Stimulated activated CD8-positive, alpha-beta memory T cell treated with anti-CD3 and anti-CD28 coated beads, Interleukin-4, amount 100 ng/mL, for 24 hours (primary cell): ENCODE data around the gene RSKR.
"Not testable (repeated sequence)": the region's sequence is repeated elsewhere in the genome, so short reads cannot be mapped to it uniquely, and the experiment has no call there.

ENCODE experiments used
- DNase-seq: peaks from one replicate; pipeline ENCODE4 v3.0.0-alpha.2; 2020; ENCODE audit warnings: low read depth

Gene RSKR

DNA sequence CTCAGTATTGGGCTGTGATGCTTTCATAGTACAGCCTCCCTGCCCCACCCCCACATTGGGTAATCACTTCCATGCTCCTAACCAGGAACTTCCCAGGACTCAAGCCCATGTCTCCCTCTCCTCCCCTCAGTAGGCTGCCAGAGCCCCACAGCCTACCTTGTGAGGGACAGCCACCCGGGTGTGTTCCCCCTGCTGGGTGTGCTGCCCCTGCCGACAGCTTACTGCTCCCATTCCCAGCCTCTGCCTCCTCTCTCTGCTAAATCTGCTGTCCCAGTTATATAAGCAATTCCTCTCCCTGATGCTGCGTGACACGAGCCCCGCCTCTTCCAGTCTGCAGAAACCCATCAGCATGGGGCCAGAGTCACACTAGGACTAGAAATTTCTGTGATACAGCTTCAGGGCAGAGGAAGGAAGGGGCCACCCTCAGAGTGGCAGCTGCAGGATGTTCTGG, at the start of gene RSKR:
Gene RSKR (minus strand): TSS at position 255 of the 451 bp plus-strand sequence. CDS start 24 bp downstream, at position 231.
- DNase-seq: no peak

DNA sequence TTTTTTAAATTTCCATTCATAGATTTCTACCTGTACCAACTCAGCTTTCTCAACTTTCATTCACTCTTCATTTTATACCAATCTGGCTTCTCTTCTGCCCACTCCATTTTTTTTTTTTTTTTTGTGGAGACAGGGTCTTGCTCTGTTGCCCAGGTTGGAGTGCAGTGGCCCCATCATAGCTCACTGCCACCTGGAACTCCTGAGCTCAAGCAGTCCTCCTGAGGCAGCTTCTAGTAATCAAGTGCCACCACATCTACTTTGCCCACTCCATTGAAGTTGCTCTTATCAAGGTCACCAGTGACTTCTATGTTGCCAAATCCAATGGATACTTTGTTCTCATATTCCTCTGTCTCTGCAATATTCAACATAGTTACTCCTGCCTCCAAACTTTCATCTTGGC, 49.7 kb upstream of the RSKR start:
- no peak for DNase-seq

DNA sequence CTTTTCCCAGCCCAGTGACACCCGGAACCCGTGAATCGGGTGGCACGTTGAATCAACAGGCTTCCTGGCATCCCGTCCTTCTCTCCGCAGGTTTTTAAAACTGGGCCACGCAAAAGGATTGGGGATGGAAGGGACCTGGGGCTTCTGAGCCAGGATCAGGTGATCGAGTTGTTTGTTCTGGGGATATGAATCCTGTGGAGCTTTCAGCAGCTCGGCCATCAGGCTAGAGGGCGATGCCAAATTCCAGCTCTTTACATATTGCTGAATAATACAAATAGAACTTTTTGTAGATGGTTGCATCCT, 48.5 kb upstream of the RSKR start:
- DNase-seq: no peak

- peak; percentile 93 for DNase-seq
Measured at GRCh38 chr17:28661635-28662526, 47.9 kb upstream of the RSKR start, which contains the start of the genes SDF2 and SUPT6H. SDF2 (minus strand) TSS chr17:28661906; CDS start chr17:28661876, 30 bp downstream. SUPT6H (plus strand) TSS chr17:28662205; CDS start chr17:28673402, 11,197 bp downstream.

DNA sequence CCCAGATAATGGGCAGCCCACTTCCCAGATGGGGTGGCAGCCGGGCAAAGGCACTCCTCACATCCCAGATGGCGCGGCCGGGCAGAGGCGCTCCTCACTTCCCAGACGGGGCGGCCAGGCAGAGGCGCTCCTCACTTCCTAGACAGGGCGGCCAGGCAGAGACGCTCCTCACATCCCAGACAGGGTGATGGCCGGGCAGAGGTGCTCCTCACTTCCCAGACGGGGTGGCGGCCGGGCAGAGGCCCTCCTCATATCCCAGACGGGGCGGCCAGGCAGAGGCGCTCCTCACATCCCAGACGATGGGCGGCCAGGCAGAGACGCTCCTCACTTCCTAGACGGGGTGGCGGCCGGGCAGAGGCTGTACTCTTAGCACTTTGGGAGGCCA, 45.5 kb upstream of the RSKR start:
- DNase-seq: not testable (repeated sequence)

DNA sequence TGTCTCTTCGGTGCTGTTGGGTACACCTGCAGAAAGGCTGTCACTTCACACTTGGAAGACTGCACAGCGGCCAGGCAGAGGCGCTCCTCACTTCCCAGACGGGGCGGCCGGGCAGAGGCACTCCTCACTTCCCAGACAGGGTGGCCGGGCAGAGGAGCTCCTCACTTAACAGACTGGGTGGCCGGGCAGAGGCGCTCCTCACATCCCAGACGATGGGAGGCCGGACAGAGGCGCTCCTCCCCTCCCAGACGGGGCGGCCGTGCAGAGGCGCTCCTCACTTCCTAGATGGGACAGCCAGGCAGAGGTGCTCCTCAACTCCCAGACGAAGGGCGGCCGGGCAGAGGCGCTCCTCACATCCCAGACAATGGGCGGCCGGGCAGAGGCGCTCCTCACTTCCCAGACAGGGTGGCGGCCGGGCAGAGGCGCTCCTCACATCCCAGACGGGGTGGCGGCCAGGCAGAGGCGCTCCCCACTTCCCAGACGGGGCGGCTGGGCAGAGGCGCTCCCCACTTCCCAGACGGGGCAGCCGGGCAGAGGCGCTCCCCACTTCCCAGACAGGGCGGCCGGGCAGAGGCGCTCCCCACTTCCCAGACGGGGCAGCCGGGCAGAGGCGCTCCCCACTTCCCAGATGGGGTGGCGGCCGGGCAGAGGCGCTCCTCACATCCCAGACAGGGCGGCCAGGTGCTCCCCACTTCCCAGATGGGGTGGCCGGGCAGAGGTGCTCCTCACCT, 44.9 kb upstream of the RSKR start:
- DNase-seq: not testable (repeated sequence)

- not testable (repeated sequence) for DNase-seq
Measured at GRCh38 chr17:28658342-28658741, 44.4 kb upstream of the RSKR start.

GRCh38 chr17:28657756-28658155, 43.8 kb upstream of the RSKR start:
- no peak for DNase-seq

DNA sequence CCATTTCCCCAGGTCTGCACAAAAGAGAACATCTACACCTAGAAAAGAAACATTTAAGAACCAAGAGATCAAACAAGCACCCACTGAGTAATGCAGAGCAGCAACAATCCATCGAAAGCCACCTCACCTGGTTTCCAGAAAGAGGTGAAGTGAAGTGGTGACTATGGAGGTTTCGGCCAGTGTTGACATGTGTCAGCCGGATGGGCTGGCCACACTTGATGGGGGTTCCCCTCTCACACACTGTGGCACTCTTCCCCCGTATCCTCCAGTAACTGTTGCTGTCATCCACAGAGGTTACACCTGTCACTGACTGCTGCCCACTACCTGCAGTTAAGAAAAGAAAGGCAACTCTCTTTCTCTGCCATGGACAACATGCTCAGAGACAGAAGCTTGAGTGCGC, 41.2 kb upstream of the RSKR start:
- no peak for DNase-seq

- DNase-seq: no peak
Measured at GRCh38 chr17:28648698-28649097, 34.7 kb upstream of the RSKR start.

DNA sequence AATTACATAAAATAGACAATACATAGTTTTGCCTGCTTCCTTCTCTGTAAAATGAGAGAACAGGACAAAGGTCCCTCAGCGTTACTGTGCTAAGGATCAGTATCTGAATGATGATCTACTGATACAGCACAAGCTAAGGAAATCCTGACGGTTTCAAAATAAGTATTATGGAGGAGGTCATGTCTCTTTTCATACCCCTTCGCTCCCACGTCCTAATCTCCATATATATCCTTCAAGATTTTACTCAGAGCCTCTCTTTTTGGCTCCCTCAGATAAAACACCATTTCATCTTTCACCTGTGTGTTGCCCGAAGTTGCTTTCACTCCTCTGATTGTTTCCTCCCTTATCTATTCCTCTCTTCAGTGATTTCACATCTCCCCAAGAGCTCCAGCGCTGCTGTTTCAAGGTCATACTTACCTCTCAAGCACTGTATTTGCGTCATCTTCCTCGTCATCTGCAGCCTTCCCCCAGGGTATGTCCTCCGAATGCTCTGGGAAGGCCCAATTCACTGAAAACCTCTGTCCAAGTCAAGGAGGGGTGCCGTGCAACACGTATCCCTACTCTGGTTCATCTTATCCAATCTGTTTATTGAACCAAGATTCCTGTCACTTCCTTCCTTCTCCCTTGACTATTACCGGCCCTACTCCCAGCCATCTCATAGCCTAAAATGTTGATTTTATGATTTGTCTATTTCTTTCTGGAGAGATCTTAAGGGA, 32.2 kb upstream of the RSKR start:
- DNase-seq: no peak

GRCh38 chr17:28645576-28645939, 31.6 kb upstream of the RSKR start:
- DNase-seq: no peak

- DNase-seq: peak; percentile 94
Measured at GRCh38 chr17:28644787-28645575, 31.0 kb upstream of the RSKR start, which contains the start of gene BLTP2. BLTP2 (minus strand) TSS chr17:28645158; CDS start chr17:28645056, 102 bp downstream.

DNA sequence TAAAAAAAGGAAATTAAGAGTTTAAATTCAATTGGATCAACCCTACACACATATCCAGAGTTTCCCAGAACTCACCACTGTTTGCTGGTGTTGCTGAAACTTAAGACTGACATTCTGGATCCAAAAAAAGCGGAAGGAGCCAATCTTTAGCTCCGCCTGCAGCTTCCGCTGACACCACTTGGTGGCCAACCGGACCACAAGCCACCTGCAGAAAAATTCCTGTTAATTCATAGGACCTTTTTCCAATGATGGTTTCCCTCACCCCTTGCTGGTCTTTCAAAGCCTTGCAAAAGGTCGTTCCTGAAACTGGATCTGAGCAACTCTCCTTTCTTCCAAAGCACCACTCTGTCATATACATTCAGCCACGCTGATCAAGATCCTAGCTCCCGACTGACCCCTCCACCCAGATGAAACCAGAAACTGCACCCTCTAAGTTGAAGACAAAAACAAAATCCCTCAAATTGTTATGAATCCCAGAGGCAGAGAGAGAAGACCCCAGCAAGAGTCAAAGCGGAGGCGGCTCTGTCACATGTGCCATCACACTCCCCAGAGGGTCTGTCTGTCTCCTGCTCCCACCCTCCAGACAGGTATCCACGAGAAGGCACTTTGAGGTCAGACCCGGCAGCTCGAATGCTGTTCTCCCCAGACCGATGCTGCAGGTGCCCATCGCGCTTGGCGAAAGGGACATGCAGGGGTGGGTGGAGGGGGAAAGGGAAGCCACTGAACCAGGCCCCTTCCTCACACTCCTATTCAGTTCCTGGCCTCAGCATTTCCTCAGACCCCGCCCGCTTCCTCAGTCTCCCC, 30.2 kb upstream of the RSKR start:
- DNase-seq: no peak

DNA sequence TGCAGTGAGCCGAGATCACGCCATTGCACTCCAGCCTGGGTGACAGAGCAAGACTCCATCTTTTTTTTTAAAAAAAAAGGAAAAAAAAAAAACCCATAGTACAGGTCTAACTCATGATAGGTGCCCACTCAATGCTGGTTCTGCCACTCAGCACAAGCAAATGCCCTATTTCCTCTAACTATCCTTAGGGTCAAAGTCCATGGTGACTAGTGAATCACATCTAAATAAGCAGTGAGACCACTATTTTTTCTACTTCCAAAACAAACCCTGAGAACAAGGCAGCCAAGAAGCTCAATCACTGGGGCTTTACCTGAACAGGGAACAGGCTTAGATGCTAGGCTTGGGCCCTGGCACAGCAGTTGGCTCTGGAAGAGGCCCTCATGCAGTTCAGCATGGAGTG, 27.6 kb upstream of the RSKR start:
- no peak for DNase-seq

DNA sequence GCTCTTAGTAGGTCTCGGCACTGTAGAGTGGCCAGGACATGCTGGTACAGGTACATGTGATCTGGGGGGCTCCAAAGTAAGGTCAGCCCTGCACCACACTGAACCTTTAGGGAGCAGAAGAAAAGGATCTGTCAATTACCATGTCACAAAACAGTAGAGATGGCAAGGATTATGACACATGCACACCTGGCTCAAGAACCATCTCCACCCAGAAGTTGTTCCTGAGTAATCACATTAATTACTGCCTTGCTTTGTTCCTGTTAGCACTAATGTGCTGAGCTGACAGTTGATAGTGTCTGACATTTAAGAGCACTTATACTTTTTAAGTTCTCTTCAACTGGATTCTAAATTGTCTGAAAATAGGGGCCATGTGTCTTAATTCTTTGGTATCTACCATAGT, 21.5 kb upstream of the RSKR start:
- no peak for DNase-seq

GRCh38 chr17:28634206-28634865, 20.4 kb upstream of the RSKR start:
- DNase-seq: no peak

- no peak for DNase-seq
Measured at GRCh38 chr17:28626818-28627217, 12.8 kb upstream of the RSKR start.

GRCh38 chr17:28624148-28624547, 10.2 kb upstream of the RSKR start:
- no peak for DNase-seq

DNA sequence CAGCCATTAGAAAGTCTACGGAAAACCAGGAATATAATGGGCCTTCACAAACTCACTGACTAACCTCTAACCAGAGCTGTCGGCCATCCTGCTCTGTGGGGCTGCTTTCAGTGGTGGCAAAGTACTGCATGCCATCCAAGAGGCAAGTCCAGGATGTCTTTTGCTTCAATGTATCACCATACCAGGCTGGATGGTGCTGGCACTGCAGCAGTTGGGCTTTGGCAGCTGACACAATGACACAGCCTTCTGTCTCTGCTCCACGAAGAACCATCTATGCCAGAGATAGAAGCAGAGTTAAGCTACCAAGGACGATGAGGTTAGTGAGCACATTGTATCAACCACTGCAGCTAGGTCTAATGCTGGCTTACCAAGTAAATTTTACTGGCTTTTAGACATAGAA, 9.7 kb upstream of the RSKR start:
- no peak for DNase-seq
